Smooth muscle cell (in vitro differentiated cells): ENCODE results near the gene ADARB1. TPM values are rescaled to one million over a fixed set of nuclear protein-coding genes. Genes with fewer than 3 reads are reported as not detected.
"Not testable (repeated sequence)": the region's sequence is repeated elsewhere in the genome, so short reads cannot be mapped to it uniquely, and the experiment has no call there.

Experiments used
- DNase-seq: peaks from one replicate; lab custom pipeline; 2025; ENCODE audit not compliant: unreplicated experiment; lab: John Stamatoyannopoulos, UW
- H2AFZ ChIP-seq: fragments of 200-600 bp; sonication (generic); 2 replicates; pipeline ENCODE4 v1.6.0; 2016; ENCODE audit warnings: antibody characterized with exemption, low read depth, mild to moderate bottlenecking
- H3F3A ChIP-seq: fragments of 200-600 bp; sonication (generic); 2 replicates; pipeline ENCODE4 v1.6.0; 2017; ENCODE audit warnings: antibody characterized with exemption, low read depth
- H3K27ac ChIP-seq: fragments of 200-600 bp; sonication (generic); 2 replicates; pipeline ENCODE4 v1.5.1; 2016; ENCODE audit warnings: low read depth, mild to moderate bottlenecking
- H3K27me3 ChIP-seq: fragments of 200-600 bp; sonication (generic); 2 replicates; pipeline ENCODE4 v1.6.1; 2016; ENCODE audit warnings: low read depth, mild to moderate bottlenecking
- H3K36me3 ChIP-seq: fragments of 200-600 bp; sonication (generic); 2 replicates; pipeline ENCODE4 v1.5.1; 2016; ENCODE audit warnings: low read depth
- H3K4me1 ChIP-seq: fragments of 200-600 bp; sonication (generic); 2 replicates; pipeline ENCODE4 v1.5.1; 2016; ENCODE audit warnings: low read depth
- H3K4me2 ChIP-seq: fragments of 200-600 bp; sonication (generic); 2 replicates; pipeline ENCODE4 v1.6.0; 2016; ENCODE audit warnings: mild to moderate bottlenecking
- H3K4me3 ChIP-seq: fragments of 200-600 bp; sonication (generic); 2 replicates; pipeline ENCODE4 v1.5.1; 2016; ENCODE audit warnings: mild to moderate bottlenecking
- H3K79me2 ChIP-seq: fragments of 200-600 bp; sonication (generic); 2 replicates; pipeline ENCODE4 v1.6.0; 2016; ENCODE audit warnings: low read depth, mild to moderate bottlenecking
- H3K9ac ChIP-seq: fragments of 200-600 bp; sonication (generic); 2 replicates; pipeline ENCODE4 v1.6.0; 2016; ENCODE audit warnings: low read depth
- H3K9me3 ChIP-seq: fragments of 200-600 bp; sonication (generic); replicated peaks from 2 replicates; pipeline ENCODE4 v1.5.1; 2016; ENCODE audit warnings: low read depth
- H4K20me1 ChIP-seq: fragments of 200-600 bp; sonication (generic); 2 replicates; pipeline ENCODE4 v1.6.0; 2016; ENCODE audit warnings: low read depth
- CTCF ChIP-seq: fragments of 200-600 bp; sonication (generic); IDR thresholded peaks from 2 replicates; pipeline ENCODE4 v1.5.1; 2017; ENCODE audit warnings: borderline replicate concordance, mild to moderate bottlenecking, antibody characterized with exemption; ENCODE audit not compliant: insufficient read depth, poor library complexity, severe bottlenecking
- WGBS: methylation state at CpG from one replicate; pipeline ENCODE4 v1.1.7; 2016; ENCODE audit warnings: low lambda C conversion rate; 5-methylcytosine and 5-hydroxymethylcytosine counted together
- polyA plus RNA-seq: library from polyadenylated mRNA; unstranded; fragments of >200 nt; fragmentation: Nextera tagmentation; extraction: Ambion mirVana; gene quantifications from 2 replicates; pipeline ENCODE4 v1.2.1, GENCODE V29; 2016
- total RNA-seq: library from RNA; depleted of rRNA; stranded (reverse); fragments of >200 nt; gene quantifications from 2 replicates; pipeline ENCODE4 v1.2.3, GENCODE V29; 2014

The ADARB1 gene
- total and polyA plus RNA-seq, 2 experiments from 2014 or later = 25.6 to 28.9 TPM

- peak; percentile 76 for TF ChIP-seq CTCF
- H2AFZ ChIP-seq = no peak overlapping the region
- no peaks in the 10 kb centered on the region for H3K9me3 ChIP-seq
- WGBS = 69% methylated on average over 12 of the region's 12 CpGs
- H3K9ac ChIP-seq = no peak overlapping the region
- peaks cover 80% of the 10 kb centered on the region for H4K20me1 ChIP-seq
- H3K79me2 ChIP-seq = peaks cover 7% of the 10 kb centered on the region
- DNase-seq = no peak
- no peaks in the 10 kb centered on the region for H3K27me3 ChIP-seq
- peaks cover 17% of the 10 kb centered on the region for H3F3A ChIP-seq
- H3K4me2 ChIP-seq = no peak overlapping the region
- no peak overlapping the region for H3K4me3 ChIP-seq
- peaks cover 7% of the 10 kb centered on the region for H3K4me1 ChIP-seq
- no peaks in the 10 kb centered on the region for H3K36me3 ChIP-seq
- H3K27ac ChIP-seq = no peak overlapping the region
These were observed 64.0 kb downstream of the ADARB1 start for GRCh38 chr21:45138199-45139002.

GRCh38 chr21:45139003-45139360, 64.6 kb downstream of the ADARB1 start:
- Histone ChIP-seq H4K20me1 (peaks cover 84% of the 10 kb centered on the region), H3F3A (peaks cover 17% of the 10 kb centered on the region)
- not testable (repeated sequence) for H2AFZ ChIP-seq, H3K27ac ChIP-seq, H3K9me3 ChIP-seq, DNase-seq, H3K9ac ChIP-seq, H3K4me1 ChIP-seq, H3K36me3 ChIP-seq, H3K79me2 ChIP-seq, H3K27me3 ChIP-seq, H3K4me2 ChIP-seq, H3K4me3 ChIP-seq
- WGBS = 98% methylated on average over 7 of the region's 7 CpGs

GRCh38 chr21:45139473-45139872, 65.1 kb downstream of the ADARB1 start:
- DNase-seq = no peak
- Histone ChIP-seq H3K9me3 (no peaks in the 10 kb centered on the region), H3K27ac (no peak overlapping the region), H3K27me3 (no peaks in the 10 kb centered on the region), H3K4me3 (no peak overlapping the region), H3F3A (peaks cover 17% of the 10 kb centered on the region), H3K79me2 (peaks cover 7% of the 10 kb centered on the region), H3K4me1 (peaks cover 7% of the 10 kb centered on the region), H3K9ac (no peak overlapping the region), H3K4me2 (no peak overlapping the region), H4K20me1 (peaks cover 89% of the 10 kb centered on the region), H3K36me3 (no peaks in the 10 kb centered on the region), H2AFZ (no peak overlapping the region)
- WGBS = 98% methylated on average over 13 of the region's 13 CpGs
- no peak for TF ChIP-seq CTCF

GRCh38 chr21:45140346-45140940, 66.1 kb downstream of the ADARB1 start:
- Histone ChIP-seq H3K27ac (no peak overlapping the region), H2AFZ (no peak overlapping the region), H3K9me3 (no peaks in the 10 kb centered on the region), H3K36me3 (no peaks in the 10 kb centered on the region), H4K20me1 (peaks cover 92% of the 10 kb centered on the region), H3K4me3 (no peak overlapping the region), H3K4me1 (peaks cover 7% of the 10 kb centered on the region), H3K4me2 (no peak overlapping the region), H3F3A (peaks cover 17% of the 10 kb centered on the region), H3K9ac (no peak overlapping the region), H3K79me2 (peaks cover 7% of the 10 kb centered on the region), H3K27me3 (no peaks in the 10 kb centered on the region)
- TF ChIP-seq CTCF = peak; percentile 78
- no peak for DNase-seq
- WGBS = 28% methylated on average over 9 of the region's 9 CpGs

GRCh38 chr21:45140944-45141343, 66.6 kb downstream of the ADARB1 start:
- not testable (repeated sequence) for H3K9ac ChIP-seq, H2AFZ ChIP-seq, H3K79me2 ChIP-seq, H3K9me3 ChIP-seq, H3K4me1 ChIP-seq, H3K4me3 ChIP-seq, H3K27ac ChIP-seq, H3K36me3 ChIP-seq, H3K4me2 ChIP-seq, H3K27me3 ChIP-seq, DNase-seq
- Histone ChIP-seq H3F3A (peaks cover 17% of the 10 kb centered on the region), H4K20me1 (peaks cover 90% of the 10 kb centered on the region)
- 95% methylated on average over 4 of the region's 4 CpGs for WGBS
